Thyroid gland (tissue), 4 donors: ENCODE data around the gene HYAL4.
"Not testable (repeated sequence)": the region's sequence is repeated elsewhere in the genome, so short reads cannot be mapped to it uniquely, and the experiment has no call there.

ENCODE experiments used
- POLR2A ChIP-seq, 2 donors: fragments of 450-650 bp; IDR thresholded peaks; one replicate each; pipeline ENCODE4 v1.6.1; 2017; ENCODE audit warnings: antibody characterized with exemption in 2 of 2, mild to moderate bottlenecking in 2 of 2, moderate library complexity in 1 of 2
- TF ChIP-seq, protein P1 (sequence below), 6 experiments: fragments of 200-600 bp in 3 of 6; fragments of 450-650 bp in 3 of 6; sonication (generic) in 3 of 6; IDR thresholded peaks; one replicate each; pipeline ENCODE4 v1.5.1; 2016 to 2019; ENCODE audit warnings: antibody characterized with exemption in 6 of 6, mild to moderate bottlenecking in 2 of 6, inconsistent platforms in 1 of 6, moderate library complexity in 1 of 6

- TF ChIP-seq, protein P1, sequence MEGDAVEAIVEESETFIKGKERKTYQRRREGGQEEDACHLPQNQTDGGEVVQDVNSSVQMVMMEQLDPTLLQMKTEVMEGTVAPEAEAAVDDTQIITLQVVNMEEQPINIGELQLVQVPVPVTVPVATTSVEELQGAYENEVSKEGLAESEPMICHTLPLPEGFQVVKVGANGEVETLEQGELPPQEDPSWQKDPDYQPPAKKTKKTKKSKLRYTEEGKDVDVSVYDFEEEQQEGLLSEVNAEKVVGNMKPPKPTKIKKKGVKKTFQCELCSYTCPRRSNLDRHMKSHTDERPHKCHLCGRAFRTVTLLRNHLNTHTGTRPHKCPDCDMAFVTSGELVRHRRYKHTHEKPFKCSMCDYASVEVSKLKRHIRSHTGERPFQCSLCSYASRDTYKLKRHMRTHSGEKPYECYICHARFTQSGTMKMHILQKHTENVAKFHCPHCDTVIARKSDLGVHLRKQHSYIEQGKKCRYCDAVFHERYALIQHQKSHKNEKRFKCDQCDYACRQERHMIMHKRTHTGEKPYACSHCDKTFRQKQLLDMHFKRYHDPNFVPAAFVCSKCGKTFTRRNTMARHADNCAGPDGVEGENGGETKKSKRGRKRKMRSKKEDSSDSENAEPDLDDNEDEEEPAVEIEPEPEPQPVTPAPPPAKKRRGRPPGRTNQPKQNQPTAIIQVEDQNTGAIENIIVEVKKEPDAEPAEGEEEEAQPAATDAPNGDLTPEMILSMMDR (IDR thresholded peaks at IDR 0.05): not testable (repeated sequence)
- TF ChIP-seq POLR2A (IDR thresholded peaks at IDR 0.05): not testable (repeated sequence)
These were observed 49.8 kb downstream of the HYAL4 start for GRCh38 chr7:123894753-123895152.
